Sigmoid colon (tissue), 7 donors: ENCODE results near the gene SREBF1. TPM values are rescaled to one million over a fixed set of nuclear protein-coding genes. Genes with fewer than 3 reads are reported as not detected.

Experiments
- DNase-seq: peaks from one replicate; pipeline ENCODE4 v3.0.0-alpha.2; 2019
- H3K27ac ChIP-seq, 4 donors: fragments of 200-600 bp; sonication (generic); one replicate each; pipeline ENCODE4 v1.5.1; 2016 to 2019; ENCODE audit warnings: mild to moderate bottlenecking in 1 of 4
- H3K27me3 ChIP-seq, 3 donors: fragments of 200-600 bp; sonication (generic); one replicate each; pipeline ENCODE4 v1.5.1; 2019; ENCODE audit warnings: mild to moderate bottlenecking in 1 of 3
- H3K36me3 ChIP-seq, 4 donors: fragments of 200-600 bp; sonication (generic); one replicate each; pipeline ENCODE4 v1.5.1; 2016 to 2019
- H3K4me1 ChIP-seq, 4 donors: fragments of 200-600 bp; sonication (generic); one replicate each; pipeline ENCODE4 v1.5.1; 2017 to 2019
- H3K4me3 ChIP-seq, 4 donors: fragments of 200-600 bp; sonication (generic); one replicate each; pipeline ENCODE4 v1.5.1; 2017 to 2019; ENCODE audit warnings: mild to moderate bottlenecking in 2 of 4, moderate library complexity in 1 of 4
- H3K9me3 ChIP-seq, 4 donors: fragments of 200-600 bp in 3 of 4; sonication (generic) in 3 of 4; one replicate each; pipeline versions ENCODE4 v1.5.1 to v1.6.1; 2013 to 2019
- CTCF ChIP-seq, 4 experiments: fragments of 450-650 bp in 3 of 4; fragments of 200-600 bp in 1 of 4; IDR thresholded peaks; one replicate each; pipeline ENCODE4 v1.5.1; 2016 to 2019; ENCODE audit warnings: antibody characterized with exemption in 4 of 4, mild to moderate bottlenecking in 3 of 4, moderate library complexity in 2 of 4
- EP300 ChIP-seq, 4 donors: sonication (generic); formaldehyde crosslinking; IDR thresholded peaks; one replicate each; pipeline ENCODE4 v1.6.1; 2017; ENCODE audit warnings: antibody characterized with exemption in 4 of 4
- POLR2A ChIP-seq, 2 donors: fragments of 450-650 bp; IDR thresholded peaks; one replicate each; pipeline ENCODE4 v1.6.1; 2016; ENCODE audit warnings: antibody characterized with exemption in 2 of 2, mild to moderate bottlenecking in 2 of 2, moderate library complexity in 2 of 2
- POLR2AphosphoS5 ChIP-seq, 4 donors: sonication (generic); formaldehyde crosslinking; IDR thresholded peaks; one replicate each; pipeline ENCODE4 v1.6.1; 2017; ENCODE audit warnings: antibody characterized with exemption in 4 of 4
- WGBS, 2 donors: extraction: QIAGEN DNeasy Blood & Tissue Kit; methylation state at CpG; one replicate each; pipeline ENCODE4 v1.1.7; 2013; 5-methylcytosine and 5-hydroxymethylcytosine counted together
- intact Hi-C: fragments of 100-400 bp; cut with DNase I; formaldehyde crosslinking; loops from one replicate; pipeline ENCODE4 v1.15.1; 2023
- polyA plus RNA-seq, 3 donors: library from polyadenylated mRNA; stranded (reverse); fragments of 200-250 nt; gene quantifications; one replicate each; pipeline ENCODE4 v1.2.3, GENCODE V29; 2013
- total RNA-seq, 4 donors: library from RNA; depleted of rRNA; stranded (reverse); fragments of >200 nt; gene quantifications; one replicate each; pipeline ENCODE4 v1.1.0, GENCODE V29; 2016
- donor health status: healthy with polysubstance abuse.
- donor health status: Bipolar disorder and iron deficiency.
- donor health status: healthy.

The SREBF1 gene
- total and polyA plus RNA-seq, 7 donors = 10.2 to 172 (median 38.6) TPM

- no peak for DNase-seq
- TF ChIP-seq CTCF (IDR thresholded peaks at IDR 0.05) (no peak), EP300 (IDR thresholded peaks at IDR 0.05) (no peak), POLR2A (IDR thresholded peaks at IDR 0.05) (no peak), POLR2AphosphoS5 (IDR thresholded peaks at IDR 0.05) (no peak)
- H3K9me3 ChIP-seq = no peaks in the 10 kb centered on the region
- H3K27ac ChIP-seq = peak overlapping the region in 1 of 4 donors; percentile 18
- H3K4me3 ChIP-seq = no peak overlapping the region
- peaks cover 0 to 37% (median 25%) of the 10 kb centered on the region in 4 donors for H3K4me1 ChIP-seq
- intact Hi-C loops = no loop called here
- H3K36me3 ChIP-seq = peaks cover 0 to 64% (median 25%) of the 10 kb centered on the region in 4 donors
- 94 to 95% methylated on average over 30 of the region's 30 CpGs for WGBS, 2 donors
- H3K27me3 ChIP-seq = no peaks in the 10 kb centered on the region
Measured at GRCh38 chr17:17797119-17797809, 39.5 kb downstream of the SREBF1 start.

GRCh38 chr17:17796787-17797061 lies 40.1 kb downstream of the SREBF1 start:
- Histone ChIP-seq H3K27me3 (no peaks in the 10 kb centered on the region), H3K27ac (no peak overlapping the region), H3K36me3 (peaks cover 0 to 64% (median 25%) of the 10 kb centered on the region in 4 donors), H3K9me3 (no peaks in the 10 kb centered on the region), H3K4me1 (peaks cover 0 to 42% (median 30%) of the 10 kb centered on the region in 4 donors), H3K4me3 (no peak overlapping the region)
- no peak for DNase-seq
- intact Hi-C loops = no loop called here
- 95 to 96% methylated on average over 13 of the region's 13 CpGs for WGBS, 2 donors
- TF ChIP-seq EP300 (IDR thresholded peaks at IDR 0.05) = no peak
- no peak for TF ChIP-seq POLR2A (IDR thresholded peaks at IDR 0.05)
- no peak for TF ChIP-seq CTCF (IDR thresholded peaks at IDR 0.05)
- no peak for TF ChIP-seq POLR2AphosphoS5 (IDR thresholded peaks at IDR 0.05)

GRCh38 chr17:17795946-17796786 lies 40.6 kb downstream of the SREBF1 start:
- no peaks in the 10 kb centered on the region for H3K27me3 ChIP-seq
- no peaks in the 10 kb centered on the region for H3K9me3 ChIP-seq
- H3K36me3 ChIP-seq = peaks cover 0 to 64% (median 25%) of the 10 kb centered on the region in 4 donors
- TF ChIP-seq POLR2AphosphoS5 (IDR thresholded peaks at IDR 0.05) (no peak), CTCF (IDR thresholded peaks at IDR 0.05) (no peak), EP300 (IDR thresholded peaks at IDR 0.05) (no peak), POLR2A (IDR thresholded peaks at IDR 0.05) (no peak)
- intact Hi-C loops = no loop called here
- no peak overlapping the region for H3K27ac ChIP-seq
- H3K4me3 ChIP-seq = no peak overlapping the region
- no peak for DNase-seq
- peaks cover 0 to 48% (median 36%) of the 10 kb centered on the region in 4 donors for H3K4me1 ChIP-seq
- WGBS, 2 donors = 96% methylated on average over 40 of the region's 40 CpGs

GRCh38 chr17:17795296-17795695 lies 41.5 kb downstream of the SREBF1 start:
- peaks cover 0 to 64% (median 25%) of the 10 kb centered on the region in 4 donors for H3K36me3 ChIP-seq
- H3K9me3 ChIP-seq = no peaks in the 10 kb centered on the region
- no peaks in the 10 kb centered on the region for H3K27me3 ChIP-seq
- peaks cover 0 to 52% (median 43%) of the 10 kb centered on the region in 4 donors for H3K4me1 ChIP-seq
- 92 to 93% methylated on average over 12 of the region's 12 CpGs for WGBS, 2 donors
- TF ChIP-seq POLR2A (IDR thresholded peaks at IDR 0.05) (no peak), CTCF (IDR thresholded peaks at IDR 0.05) (no peak), EP300 (IDR thresholded peaks at IDR 0.05) (no peak), POLR2AphosphoS5 (IDR thresholded peaks at IDR 0.05) (no peak)
- no peak for DNase-seq
- no peak overlapping the region for H3K4me3 ChIP-seq
- intact Hi-C loops = no loop called here
- no peak overlapping the region for H3K27ac ChIP-seq
